HG02571 (cell line): Measurements from ENCODE around the gene EPHB1.

Source experiments
- ATAC-seq: cut with Tn5 transposase; IDR thresholded peaks from one replicate; pipeline ENCODE4 v1.9.1; 2021; ENCODE audit warnings: mild to moderate bottlenecking, moderate library complexity; ENCODE audit not compliant: unreplicated experiment

Gene EPHB1

DNA sequence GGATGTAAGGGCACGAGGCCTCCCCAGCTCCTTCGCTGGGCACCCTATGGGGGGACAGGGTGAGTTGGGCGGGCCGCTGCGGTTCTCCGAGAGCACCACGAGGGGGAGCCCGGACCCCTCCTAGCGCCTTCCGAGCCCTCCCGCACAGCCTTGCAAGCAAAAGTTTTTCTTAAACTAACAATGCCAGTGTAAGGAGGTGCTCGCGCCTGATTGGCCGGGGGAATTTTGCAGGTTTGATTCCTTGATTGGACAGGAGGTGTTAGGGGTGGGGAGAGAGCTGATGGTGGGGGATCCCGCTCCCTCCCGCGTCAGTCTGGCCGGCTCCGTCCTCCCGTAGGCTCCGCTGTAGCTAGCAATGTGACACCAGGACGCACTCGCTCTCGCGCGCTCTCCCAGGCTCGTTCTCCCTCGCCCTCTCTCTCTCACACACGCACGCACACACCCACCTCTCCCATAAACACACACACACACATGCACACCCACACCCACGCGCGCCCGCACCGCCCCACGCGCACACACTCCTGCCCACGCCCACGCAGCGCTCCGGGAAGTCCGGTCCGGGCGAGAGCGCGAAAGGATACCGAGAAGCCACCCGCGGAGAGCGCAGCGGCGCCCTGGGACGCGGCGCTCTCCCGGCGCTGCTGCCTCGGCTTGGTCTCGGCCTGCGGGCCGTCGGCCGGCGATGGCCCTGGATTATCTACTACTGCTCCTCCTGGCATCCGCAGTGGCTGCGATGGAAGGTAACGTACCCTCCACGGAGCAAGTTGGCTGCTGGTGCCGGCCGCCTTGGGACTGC lies at the start of gene EPHB1:
Gene EPHB1, plus strand, starts transcription at position 311 of the 796 bp plus-strand sequence.
- peak; percentile 63 for ATAC-seq

DNA sequence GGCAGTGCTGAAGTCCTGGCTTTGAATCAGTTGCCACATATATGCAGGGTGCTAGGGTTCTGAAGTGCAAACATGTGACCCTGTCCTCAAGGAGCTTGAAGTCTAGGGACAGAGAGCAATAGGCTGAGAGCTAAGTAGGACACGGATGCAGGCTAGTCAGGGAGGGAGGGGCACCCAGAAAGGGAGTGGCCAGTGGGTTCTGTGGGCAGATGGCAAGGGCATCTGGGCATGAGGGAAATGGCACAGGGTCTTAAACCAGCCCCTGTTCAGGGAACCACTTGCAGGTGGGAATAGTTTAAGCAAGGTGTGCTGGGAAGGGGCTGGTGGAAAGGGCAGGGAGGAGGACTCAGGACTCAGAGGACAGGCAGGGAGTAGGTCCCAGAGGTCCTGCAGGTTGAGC lies 46.4 kb upstream of the EPHB1 start:
- no peak for ATAC-seq

- no peak for ATAC-seq
Observed at GRCh38 chr3:134749174-134749573, 45.9 kb upstream of the EPHB1 start.

GRCh38 chr3:134749802-134750553 lies 45.1 kb upstream of the EPHB1 start:
- no peak for ATAC-seq

GRCh38 chr3:134751831-134752230 lies 43.2 kb upstream of the EPHB1 start:
- no peak for ATAC-seq

- no peak for ATAC-seq
Observed at GRCh38 chr3:134752761-134753461, 42.1 kb upstream of the EPHB1 start.

DNA sequence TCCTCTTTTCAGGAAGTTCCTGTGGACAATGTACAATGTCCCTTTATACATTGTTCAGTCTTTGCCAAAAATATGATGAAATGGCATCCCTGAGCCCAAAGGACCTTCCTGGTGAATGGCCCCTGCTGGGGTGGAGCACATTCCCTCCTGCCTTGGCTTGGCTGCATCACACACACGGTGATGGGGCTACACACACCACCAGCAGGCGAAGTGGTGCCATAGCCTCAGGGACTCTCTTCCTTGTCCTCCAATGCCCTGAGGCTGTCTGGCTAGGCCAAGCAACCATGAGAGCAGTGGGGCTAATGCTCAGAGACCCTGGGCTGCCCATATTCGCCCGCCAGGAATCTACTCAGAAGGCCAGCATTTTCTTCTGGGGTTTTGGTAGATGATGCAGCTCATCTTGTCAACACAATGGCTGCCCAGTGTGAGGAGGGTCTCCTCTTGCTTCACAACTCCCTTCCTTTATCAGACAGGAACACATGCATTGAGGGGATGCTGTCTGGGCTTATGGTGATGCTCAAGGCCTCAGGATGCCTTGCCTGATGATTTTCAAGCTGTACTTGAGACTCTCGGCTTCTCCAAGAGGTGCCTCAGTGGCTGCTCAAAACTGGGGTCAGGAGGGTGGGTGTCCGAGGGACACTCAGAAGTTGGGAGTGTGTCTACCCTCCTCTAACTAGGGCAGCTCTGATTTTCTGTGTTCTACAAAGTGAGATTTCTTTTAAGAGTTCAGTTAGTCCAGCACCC lies 40.9 kb upstream of the EPHB1 start:
- no peak for ATAC-seq

DNA sequence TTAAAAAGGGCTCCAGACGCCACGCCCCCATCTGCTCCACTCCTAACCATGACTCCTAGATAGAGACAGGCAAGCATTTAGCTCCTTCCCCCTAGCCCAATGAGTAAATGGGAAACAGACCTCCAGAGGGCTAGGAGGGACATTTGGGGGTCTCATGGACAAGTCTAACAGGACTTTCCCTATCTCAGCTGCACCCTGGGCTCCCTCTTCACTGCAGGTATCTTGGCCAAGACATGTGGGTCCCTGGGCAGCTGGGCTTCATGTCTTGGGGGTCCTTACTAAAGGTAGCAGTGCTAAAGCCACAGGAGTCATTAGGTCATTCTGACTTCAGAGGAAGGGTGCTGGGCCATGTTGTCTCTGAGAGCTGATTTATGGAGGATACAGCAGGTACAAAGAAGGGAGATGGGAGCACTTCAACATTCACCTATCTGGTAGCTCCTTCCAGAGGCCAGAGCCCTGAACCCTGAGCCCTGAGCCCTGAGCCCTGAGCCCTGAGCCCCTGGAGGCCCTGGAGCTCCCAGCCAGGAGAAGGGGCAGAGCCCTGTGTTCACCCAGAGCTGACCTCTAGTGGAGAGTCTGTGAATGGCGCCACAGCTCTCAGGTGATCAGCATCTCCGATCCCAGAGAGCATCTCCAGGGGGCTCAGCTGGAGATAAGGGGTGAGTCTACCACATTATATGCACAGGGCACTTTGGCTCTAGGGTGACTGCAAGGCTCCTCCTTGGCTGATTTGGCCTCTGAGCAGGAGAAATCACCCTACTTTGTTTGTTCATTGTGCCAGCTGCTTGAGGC lies 40.1 kb upstream of the EPHB1 start:
- ATAC-seq, result peak; percentile 61

GRCh38 chr3:134755821-134756220 lies 39.2 kb upstream of the EPHB1 start:
- no peak for ATAC-seq

GRCh38 chr3:134757549-134758069 lies 37.5 kb upstream of the EPHB1 start:
- ATAC-seq, result no peak

DNA sequence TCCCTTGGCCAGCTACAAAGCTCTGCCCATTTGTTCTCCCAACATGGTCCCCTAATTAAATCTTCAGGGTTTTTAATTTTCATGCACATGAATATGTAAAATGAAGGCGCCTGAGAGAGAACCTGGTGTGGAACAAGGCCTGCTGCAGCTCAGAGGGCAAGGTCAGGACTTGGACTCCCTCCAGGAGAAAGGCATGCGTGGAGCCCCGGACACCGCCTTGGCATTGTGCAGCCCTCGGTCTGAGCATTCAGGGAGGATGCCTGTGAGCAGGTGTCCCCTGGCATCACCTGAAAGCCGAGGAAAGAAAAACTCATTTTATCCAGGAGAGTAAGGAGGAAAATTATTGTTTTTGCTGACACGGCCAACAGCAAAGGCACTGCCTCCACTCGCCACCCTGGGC lies 33.8 kb upstream of the EPHB1 start:
- ATAC-seq, result no peak

DNA sequence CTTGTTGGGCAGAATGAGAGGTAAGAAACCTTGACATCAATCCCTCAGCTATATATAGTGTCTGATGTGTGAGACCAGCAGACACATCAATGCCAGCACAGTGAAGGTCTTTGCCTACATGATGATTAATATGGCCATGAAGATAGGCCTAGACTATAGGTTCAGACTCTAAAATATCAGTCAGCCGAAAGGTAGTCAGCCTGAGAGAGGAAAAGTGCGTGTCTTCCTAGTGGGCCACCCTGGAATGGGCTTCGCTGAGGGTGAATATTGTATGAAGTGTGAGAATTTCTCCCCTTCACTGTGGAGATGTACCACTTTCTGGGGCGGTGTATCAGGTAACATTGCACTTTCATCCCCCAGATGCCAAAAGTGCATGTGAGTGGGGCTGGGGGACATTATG lies 33.0 kb upstream of the EPHB1 start:
- no peak for ATAC-seq

GRCh38 chr3:134765468-134765867 lies 29.6 kb upstream of the EPHB1 start:
- no peak for ATAC-seq

DNA sequence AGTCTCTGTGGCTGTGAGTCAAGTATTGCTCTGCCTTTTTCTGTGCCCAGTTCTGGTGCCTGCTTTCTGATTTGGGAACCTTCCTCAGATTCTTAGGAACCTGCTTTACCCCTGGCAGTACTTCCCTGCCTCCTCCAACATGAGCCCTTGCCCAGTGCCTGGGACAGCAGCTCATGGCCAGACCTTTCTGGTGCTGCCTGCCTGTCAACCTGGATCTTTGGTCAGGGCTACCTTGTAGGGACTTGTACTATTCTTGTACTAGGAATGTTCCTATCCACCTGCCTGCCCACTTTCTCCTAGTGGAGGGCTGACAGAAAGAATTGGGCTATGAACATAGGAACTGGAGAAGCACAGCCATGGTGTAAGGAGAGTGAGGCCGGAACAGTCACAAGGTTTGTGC lies 28.8 kb upstream of the EPHB1 start:
- no peak for ATAC-seq

- ATAC-seq, result no peak
Observed at GRCh38 chr3:134768116-134768515, 26.9 kb upstream of the EPHB1 start.

DNA sequence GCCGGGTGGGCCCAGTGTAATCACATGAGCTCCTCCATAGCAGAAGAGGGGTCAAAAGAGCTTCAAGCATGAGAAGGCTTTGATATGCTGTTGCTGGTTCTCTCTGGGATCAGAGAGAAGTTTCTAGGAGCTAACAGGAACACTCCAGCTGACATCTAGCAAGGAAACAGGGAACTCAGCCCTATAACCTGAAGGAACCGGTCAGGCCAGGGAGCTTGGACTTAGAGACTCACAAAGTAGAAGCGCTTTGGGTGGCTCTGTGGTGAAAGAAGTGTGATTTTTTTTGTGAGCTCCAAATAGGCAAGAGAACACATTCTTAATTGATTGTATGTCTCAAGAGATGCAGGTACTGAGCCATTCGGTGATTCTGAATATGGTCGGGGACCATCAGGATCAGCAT lies 26.2 kb upstream of the EPHB1 start:
- no peak for ATAC-seq

GRCh38 chr3:134769287-134769868 lies 25.7 kb upstream of the EPHB1 start:
- ATAC-seq, result no peak

GRCh38 chr3:134772011-134772410 lies 23.0 kb upstream of the EPHB1 start:
- ATAC-seq, result no peak

- no peak for ATAC-seq
Observed at GRCh38 chr3:134772591-134772990, 22.5 kb upstream of the EPHB1 start.

- ATAC-seq, result no peak
Observed at GRCh38 chr3:134775831-134776230, 19.2 kb upstream of the EPHB1 start.
